Measurements from ENCODE around the gene SURF1.

Gene SURF1

GRCh38 chr9:133309608-133310007 lies 46.7 kb downstream of the SURF1 start:
- no peak for DNase-seq (ENCODE audit: low read depth)
- no peak overlapping the region for H3K4me3 ChIP-seq (ENCODE audit: low read depth, low read length)
- no peak for TF ChIP-seq CTCF (IDR thresholded peaks at IDR 0.05; ENCODE audit: low read depth, low read length)
- TF ChIP-seq POLR2A (IDR thresholded peaks at IDR 0.05; ENCODE audit: extremely low read depth, insufficient read length) = no peak
- TF ChIP-seq MYC (IDR thresholded peaks at IDR 0.05; ENCODE audit: low read depth, low read length) = no peak
- no peak for TF ChIP-seq MAX (IDR thresholded peaks at IDR 0.05; ENCODE audit: low read depth, low read length)

- DNase-seq (ENCODE audit: low read depth) = no peak
- no peak for TF ChIP-seq CTCF (IDR thresholded peaks at IDR 0.05; ENCODE audit: low read depth, low read length)
- no peak for TF ChIP-seq MAX (IDR thresholded peaks at IDR 0.05; ENCODE audit: low read depth, low read length)
- TF ChIP-seq MYC (IDR thresholded peaks at IDR 0.05; ENCODE audit: low read depth, low read length) = no peak
- no peak for TF ChIP-seq POLR2A (IDR thresholded peaks at IDR 0.05; ENCODE audit: extremely low read depth, insufficient read length)
- no peak overlapping the region for H3K4me3 ChIP-seq (ENCODE audit: low read depth, low read length)
Measured at GRCh38 chr9:133307301-133307700, 49.0 kb downstream of the SURF1 start.

- TF ChIP-seq CTCF (IDR thresholded peaks at IDR 0.05; ENCODE audit: low read depth, low read length) (no peak), MAX (IDR thresholded peaks at IDR 0.05; ENCODE audit: low read depth, low read length) (no peak), MYC (IDR thresholded peaks at IDR 0.05; ENCODE audit: low read depth, low read length) (no peak), POLR2A (IDR thresholded peaks at IDR 0.05; ENCODE audit: extremely low read depth, insufficient read length) (no peak)
- no peak overlapping the region for H3K4me3 ChIP-seq (ENCODE audit: low read depth, low read length)
- peak; percentile 46 for DNase-seq (ENCODE audit: low read depth)
Measured at GRCh38 chr9:133306242-133307204, 49.8 kb downstream of the SURF1 start.

GRCh38 chr9:133305731-133306130 lies 50.6 kb downstream of the SURF1 start:
- DNase-seq (ENCODE audit: low read depth) = no peak
- TF ChIP-seq CTCF (IDR thresholded peaks at IDR 0.05; ENCODE audit: low read depth, low read length) (no peak), MAX (IDR thresholded peaks at IDR 0.05; ENCODE audit: low read depth, low read length) (no peak), MYC (IDR thresholded peaks at IDR 0.05; ENCODE audit: low read depth, low read length) (no peak), POLR2A (IDR thresholded peaks at IDR 0.05; ENCODE audit: extremely low read depth, insufficient read length) (no peak)
- H3K4me3 ChIP-seq (ENCODE audit: low read depth, low read length) = no peak overlapping the region

GRCh38 chr9:133304477-133305377 lies 51.6 kb downstream of the SURF1 start:
- H3K4me3 ChIP-seq (ENCODE audit: low read depth, low read length) = no peak overlapping the region
- DNase-seq (ENCODE audit: low read depth) = no peak
- TF ChIP-seq MAX (IDR thresholded peaks at IDR 0.05; ENCODE audit: low read depth, low read length) (no peak), CTCF (IDR thresholded peaks at IDR 0.05; ENCODE audit: low read depth, low read length) (no peak), MYC (IDR thresholded peaks at IDR 0.05; ENCODE audit: low read depth, low read length) (no peak), POLR2A (IDR thresholded peaks at IDR 0.05; ENCODE audit: extremely low read depth, insufficient read length) (no peak)

Data from NB4 (cell line).